Activated B cell treated with CpG ODN at 0.5 μM for 24 hours (primary cell): ENCODE measurements around the gene MAGEA9B. TPM values are rescaled to one million over a fixed set of nuclear protein-coding genes. Genes with fewer than 3 reads are reported as not detected.
"Not testable (repeated sequence)": the region's sequence is repeated elsewhere in the genome, so short reads cannot be mapped to it uniquely, and the experiment has no call there.

Experiments used
- ATAC-seq: fragments of 200-7000 bp; cut with Tn5 transposase; one replicate; pipeline ENCODE4 v1.10.0; 2021; ENCODE audit warnings: low read depth, mild to moderate bottlenecking, moderate library complexity
- CTCF ChIA-PET: fragments of 350-600 bp; sonication (Branson Sonifier 250); formaldehyde crosslinking; loops from one replicate; lab custom pipeline; 2021; ENCODE audit warnings: antibody characterized with exemption; lab: Charles Lee
- POLR2A ChIA-PET: fragments of 350-600 bp; sonication (Branson Sonifier 250); formaldehyde crosslinking; loops from one replicate; lab custom pipeline; 2021; ENCODE audit warnings: antibody characterized with exemption; lab: Charles Lee
- DNase-seq: peaks from one replicate; pipeline ENCODE4 v3.0.0; 2022
- H3K27ac Mint-ChIP-seq: one replicate; pipeline ENCODE4 v1.8.0; 2020; ENCODE audit warnings: mixed read lengths
- H3K27me3 Mint-ChIP-seq: one replicate; pipeline ENCODE4 v1.8.0; 2021; ENCODE audit warnings: mixed read lengths
- H3K36me3 Mint-ChIP-seq: one replicate; pipeline ENCODE4 v1.8.0; 2021; ENCODE audit warnings: low read depth, mixed read lengths
- H3K4me1 Mint-ChIP-seq: one replicate; pipeline ENCODE4 v1.8.0; 2021; ENCODE audit warnings: mixed read lengths
- H3K4me3 Mint-ChIP-seq: one replicate; pipeline ENCODE4 v1.8.0; 2020; ENCODE audit warnings: mild to moderate bottlenecking, mixed read lengths
- H3K9me3 Mint-ChIP-seq: one replicate; pipeline ENCODE4 v1.8.0; 2020; ENCODE audit warnings: mixed read lengths
- CTCF ChIP-seq: fragments of 200-600 bp; IDR thresholded peaks from one replicate; pipeline ENCODE4 v1.8.0; 2022; ENCODE audit warnings: antibody characterized with exemption, mild to moderate bottlenecking
- intact Hi-C: fragments of 100-400 bp; cut with micrococcal nuclease; formaldehyde crosslinking; loops from one replicate; pipeline ENCODE4 v1.15.1; 2024
- total RNA-seq: library from RNA; stranded (reverse); gene quantifications from 2 replicates; pipeline ENCODE4 v1.2.3, GENCODE V29; 2022

The MAGEA9B gene
- total RNA-seq, 1 donor from 2014 or later = not detected

GRCh38 chrX:149539283-149540130, 47.8 kb downstream of the MAGEA9B start:
- CTCF ChIA-PET = interaction anchor here (0.9 to 1.7 kb wide), 4 partner anchors 12 to 399 kb away, joined by 4 to 8 read pairs (median 4); partner anchors contain the start of gene EOLA2
- H3K27ac Mint-ChIP-seq = peak overlapping the region; percentile 85
- peaks cover 15% of the 10 kb centered on the region for H3K4me1 Mint-ChIP-seq
- H3K27me3 Mint-ChIP-seq = no peaks in the 10 kb centered on the region
- ATAC-seq (peak; percentile 51), DNase-seq (peak; percentile 75)
- no peaks in the 10 kb centered on the region for H3K9me3 Mint-ChIP-seq
- no peak for TF ChIP-seq CTCF
- POLR2A ChIA-PET = interaction anchor here (0.7 to 3.5 kb wide), 7 partner anchors 9 to 1627 kb away, joined by 3 to 68 read pairs (median 16); partner anchors contain the start of genes EOLA2 and IDS
- intact Hi-C loops = loop anchor here (1.0 kb wide), 3 partner anchors 12 to 34 kb away; partner anchors contain the start of gene IDS
- H3K36me3 Mint-ChIP-seq = peaks cover 5% of the 10 kb centered on the region
- peak overlapping the region; percentile 85 for H3K4me3 Mint-ChIP-seq

GRCh38 chrX:149537474-149537873, 49.8 kb downstream of the MAGEA9B start:
- Mint-ChIP-seq H3K36me3 (peaks cover 15% of the 10 kb centered on the region), H3K4me1 (peaks cover 15% of the 10 kb centered on the region)
- H3K9me3 Mint-ChIP-seq, ATAC-seq, H3K27ac Mint-ChIP-seq, CTCF ChIA-PET, H3K4me3 Mint-ChIP-seq, intact Hi-C loops, H3K27me3 Mint-ChIP-seq, POLR2A ChIA-PET, DNase-seq: not testable (repeated sequence)

GRCh38 chrX:149534926-149535602, 52.2 kb downstream of the MAGEA9B start:
- ATAC-seq, intact Hi-C loops, H3K9me3 Mint-ChIP-seq, DNase-seq, H3K27ac Mint-ChIP-seq, H3K4me3 Mint-ChIP-seq, CTCF ChIA-PET, H3K27me3 Mint-ChIP-seq, POLR2A ChIA-PET: not testable (repeated sequence)
- H3K4me1 Mint-ChIP-seq = peaks cover 19% of the 10 kb centered on the region
- peaks cover 13% of the 10 kb centered on the region for H3K36me3 Mint-ChIP-seq

GRCh38 chrX:149533999-149534398, 53.3 kb downstream of the MAGEA9B start:
- CTCF ChIA-PET, intact Hi-C loops, DNase-seq, H3K27ac Mint-ChIP-seq, H3K27me3 Mint-ChIP-seq, POLR2A ChIA-PET, H3K4me3 Mint-ChIP-seq, ATAC-seq, H3K9me3 Mint-ChIP-seq: not testable (repeated sequence)
- Mint-ChIP-seq H3K36me3 (peaks cover 13% of the 10 kb centered on the region), H3K4me1 (peaks cover 18% of the 10 kb centered on the region)

- H3K4me3 Mint-ChIP-seq, DNase-seq, ATAC-seq, H3K27me3 Mint-ChIP-seq, intact Hi-C loops, CTCF ChIA-PET, H3K27ac Mint-ChIP-seq, POLR2A ChIA-PET, H3K9me3 Mint-ChIP-seq: not testable (repeated sequence)
- H3K4me1 Mint-ChIP-seq = peaks cover 12% of the 10 kb centered on the region
- H3K36me3 Mint-ChIP-seq = peaks cover 13% of the 10 kb centered on the region
Measured at GRCh38 chrX:149532868-149533267, 54.4 kb downstream of the MAGEA9B start.

Other genes with a start within 250 kb of the MAGEA9B start
- gene IDS, start 82.2 kb downstream of the MAGEA9B start, total RNA-seq = 88.4 and 99.1 TPM in 2 replicates
- gene EOLA1, start 46.4 kb downstream of the MAGEA9B start, total RNA-seq = 22.8 and 29.4 TPM in 2 replicates
- not detected in 2 replicates for gene HSFX3, start 37.5 kb downstream of the MAGEA9B start, total RNA-seq
- 0.33 and 0.51 TPM in 2 replicates for gene HSFX2, start 7.9 kb upstream of the MAGEA9B start, total RNA-seq
- 17.4 and 19.1 TPM in 2 replicates for gene TMEM185A, start 44.3 kb upstream of the MAGEA9B start, total RNA-seq
- gene MAGEA11, start 124.6 kb upstream of the MAGEA9B start, total RNA-seq = not detected in 2 replicates
- gene HSFX1, start 186.6 kb upstream of the MAGEA9B start, total RNA-seq = 0.93 and 1.1 TPM in 2 replicates
- not detected in 2 replicates for gene MAGEA9, start 194.5 kb upstream of the MAGEA9B start, total RNA-seq